Measurements from ENCODE around the gene PLEKHA8.

PLEKHA8 gene

GRCh38 chr7:30166841-30167235 lies 138.6 kb downstream of the PLEKHA8 start:
- DNase-seq (ENCODE audit: low read depth in 2 of 2, low spot score in 1 of 2): no peak

- no peak for DNase-seq (ENCODE audit: low read depth in 2 of 2, low spot score in 1 of 2)
Observed at GRCh38 chr7:30167901-30168300, 139.7 kb downstream of the PLEKHA8 start.

GRCh38 chr7:30168835-30169573 lies 140.8 kb downstream of the PLEKHA8 start:
- no peak for DNase-seq (ENCODE audit: low read depth in 2 of 2, low spot score in 1 of 2)

DNA sequence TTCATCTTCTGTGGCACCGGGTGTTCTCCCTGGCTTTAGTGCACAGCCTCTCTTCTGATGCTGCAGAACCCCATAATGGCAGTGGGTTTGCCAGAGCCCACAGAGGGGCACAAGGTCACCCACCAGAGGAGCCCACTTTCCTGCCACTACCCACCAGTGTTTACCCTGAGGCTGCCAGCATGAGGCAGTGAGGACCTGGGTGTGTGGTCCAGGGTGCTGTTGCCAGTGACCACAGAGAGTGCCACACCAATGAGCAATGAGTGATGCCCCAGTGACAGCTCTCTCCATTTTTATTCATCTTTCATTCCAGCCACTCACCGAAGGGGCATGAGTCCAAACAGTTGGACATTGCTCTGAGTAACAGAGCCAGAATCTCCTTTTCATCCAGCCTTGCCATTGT lies 141.4 kb downstream of the PLEKHA8 start:
- no peak for DNase-seq (ENCODE audit: low read depth in 2 of 2, low spot score in 1 of 2)

- no peak for DNase-seq (ENCODE audit: low read depth in 2 of 2, low spot score in 1 of 2)
Observed at GRCh38 chr7:30170476-30171205, 142.4 kb downstream of the PLEKHA8 start.

- DNase-seq (ENCODE audit: low read depth in 2 of 2, low spot score in 1 of 2): no peak
Observed at GRCh38 chr7:30171766-30172447, 143.7 kb downstream of the PLEKHA8 start.

DNA sequence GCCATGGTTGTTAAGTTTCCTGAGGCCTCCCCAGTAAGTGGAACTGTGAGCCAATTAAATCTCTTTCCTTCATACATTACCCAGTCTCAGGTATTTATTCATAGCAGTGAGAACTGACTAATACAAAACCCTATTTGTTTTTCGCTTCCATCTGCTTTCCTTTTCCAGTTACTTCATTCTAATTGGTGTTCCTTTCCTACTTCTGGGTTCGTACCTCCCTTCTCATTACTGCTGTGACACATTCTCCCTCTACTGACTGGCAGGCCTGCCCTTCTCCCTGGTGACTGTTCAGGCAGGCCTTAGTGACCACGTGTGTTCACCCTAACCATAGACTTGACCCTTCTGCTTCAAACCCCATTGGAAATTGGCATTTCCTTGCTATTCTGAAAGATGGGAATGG lies 144.2 kb downstream of the PLEKHA8 start:
- DNase-seq (ENCODE audit: low read depth in 2 of 2, low spot score in 1 of 2): no peak

- no peak for DNase-seq (ENCODE audit: low read depth in 2 of 2, low spot score in 1 of 2)
Observed at GRCh38 chr7:30173058-30173897, 145.1 kb downstream of the PLEKHA8 start.

DNA sequence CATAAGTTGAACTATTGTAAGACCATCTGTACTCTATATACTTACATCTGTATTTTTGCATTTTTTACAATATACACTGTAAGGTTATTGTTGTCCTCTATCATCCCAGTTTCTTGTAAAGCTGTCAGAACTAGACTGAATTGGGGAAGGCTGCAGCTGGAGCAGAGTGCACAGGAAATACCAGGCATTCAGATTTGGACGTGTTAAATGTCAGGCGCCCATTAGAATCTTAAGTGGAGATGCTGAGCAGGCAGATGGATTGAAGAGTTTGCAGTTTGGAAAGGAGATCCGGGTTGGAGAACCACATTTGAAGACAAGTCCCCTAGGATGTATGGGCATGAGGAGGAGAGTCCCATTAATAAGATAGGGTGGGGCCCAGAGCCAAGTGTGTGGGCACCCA lies 147.0 kb downstream of the PLEKHA8 start:
- no peak for DNase-seq (ENCODE audit: low read depth in 2 of 2, low spot score in 1 of 2)

- DNase-seq (ENCODE audit: low read depth in 2 of 2, low spot score in 1 of 2): no peak
Observed at GRCh38 chr7:30175636-30176147, 147.5 kb downstream of the PLEKHA8 start.

GRCh38 chr7:30176463-30177109 lies 148.4 kb downstream of the PLEKHA8 start:
- DNase-seq (ENCODE audit: low read depth in 2 of 2, low spot score in 1 of 2): no peak

DNA sequence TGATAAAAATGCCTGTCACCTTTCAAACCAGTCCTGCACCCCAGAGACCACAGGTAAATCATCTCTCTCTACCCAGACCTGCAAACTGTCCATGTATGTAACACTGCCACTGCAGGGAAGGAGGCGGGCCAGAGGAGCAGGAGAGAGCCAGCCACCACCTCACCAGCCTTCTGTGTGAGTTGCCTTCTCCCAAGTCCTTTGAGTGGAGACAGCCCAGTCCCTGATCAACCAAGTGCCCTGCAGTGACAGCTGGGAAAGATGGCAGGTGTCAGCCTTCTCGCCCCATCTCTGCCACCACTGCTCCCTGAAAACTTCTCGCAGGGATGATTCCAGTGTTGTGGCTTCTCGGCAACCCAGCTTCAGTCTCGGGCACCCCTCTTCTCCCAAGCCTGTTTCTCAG lies 149.0 kb downstream of the PLEKHA8 start:
- DNase-seq (ENCODE audit: low read depth in 2 of 2, low spot score in 1 of 2): no peak

- DNase-seq (ENCODE audit: low read depth in 2 of 2, low spot score in 1 of 2): no peak
Observed at GRCh38 chr7:30177965-30178364, 149.8 kb downstream of the PLEKHA8 start.

DNA sequence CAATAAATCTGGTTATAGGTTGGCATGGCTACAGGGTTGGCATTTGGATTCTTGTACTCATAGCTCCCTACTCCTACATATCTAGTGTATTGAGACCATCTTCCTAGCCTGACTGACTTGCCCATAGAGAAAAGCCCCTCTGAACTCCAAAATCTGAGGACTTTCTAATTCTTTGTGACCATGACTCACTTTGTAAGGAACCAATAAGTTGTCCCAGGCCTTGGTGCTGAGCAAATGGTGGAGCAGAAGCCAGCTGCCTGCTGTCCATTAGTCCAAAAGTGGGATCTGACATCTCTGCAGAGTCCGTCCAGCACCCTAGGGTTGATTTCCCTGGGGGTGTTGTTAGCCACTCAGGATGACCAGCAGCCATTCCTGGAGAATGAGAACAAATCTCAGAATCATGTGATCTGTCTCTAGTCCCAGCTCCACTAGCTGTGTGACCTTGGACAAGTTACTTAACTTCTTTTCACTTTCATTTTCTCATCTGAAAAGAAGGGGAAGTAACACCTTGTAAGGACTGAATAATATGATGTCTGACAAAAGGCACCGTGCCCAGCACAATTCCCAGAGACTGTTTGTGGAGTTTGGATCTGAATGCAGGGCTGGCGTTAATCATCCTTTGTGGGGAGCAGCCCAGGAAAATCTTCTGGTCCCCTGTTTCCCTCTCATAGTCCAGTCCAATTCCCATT lies 150.7 kb downstream of the PLEKHA8 start:
- DNase-seq (ENCODE audit: low read depth in 2 of 2, low spot score in 1 of 2): no peak

Data from stimulated activated CD8-positive, alpha-beta memory T cell treated with anti-CD3 and anti-CD28 coated beads, Interleukin-4, amount 100 ng/mL, for 1 hour (primary cell).